HG03354 (cell line): ENCODE results near the gene ELP6.
"Not testable (repeated sequence)": the region's sequence is repeated elsewhere in the genome, so short reads cannot be mapped to it uniquely, and the experiment has no call there.

Experiments
- ATAC-seq: cut with Tn5 transposase; IDR thresholded peaks from one replicate; pipeline ENCODE4 v1.9.1; 2021; ENCODE audit warnings: mild to moderate bottlenecking; ENCODE audit not compliant: unreplicated experiment, poor library complexity, severe bottlenecking

Gene ELP6

DNA sequence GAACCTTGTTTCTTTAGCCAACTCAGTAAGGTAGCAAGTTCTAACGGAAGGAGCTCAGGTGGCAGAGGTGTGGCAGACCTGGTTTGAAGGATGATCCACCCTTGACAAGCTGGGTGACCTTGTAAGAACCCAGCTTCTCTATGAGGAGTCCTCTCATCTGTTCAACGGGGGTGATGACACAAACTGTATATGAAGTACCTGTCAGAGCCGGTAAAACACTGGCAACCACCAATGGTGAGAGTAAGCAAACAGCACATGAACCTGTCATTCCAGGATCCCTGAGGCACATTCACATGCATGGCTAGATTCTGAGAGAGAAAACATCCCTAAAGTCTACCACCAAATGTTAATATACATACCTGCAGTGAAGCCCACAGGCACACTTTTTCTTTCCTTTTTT, 40.1 kb downstream of the ELP6 start:
- ATAC-seq: no peak

DNA sequence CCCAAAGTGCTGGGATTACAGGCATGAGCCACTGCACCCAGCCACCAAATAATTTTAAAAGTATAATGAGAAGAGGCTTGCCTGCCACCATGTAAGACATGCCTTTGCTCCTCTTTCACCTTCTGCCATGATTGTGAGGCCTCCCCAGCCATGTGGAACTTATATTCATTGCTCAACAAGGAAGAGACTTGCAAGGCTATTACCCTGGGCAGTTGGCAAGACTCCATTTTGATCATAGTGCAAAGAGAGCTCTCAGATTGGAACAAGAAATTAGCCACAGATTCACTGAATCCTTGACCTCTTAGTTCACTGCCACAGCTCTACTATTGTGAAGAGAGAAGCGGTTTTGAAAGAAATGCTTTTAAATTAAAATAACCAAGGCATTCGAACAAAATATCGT, 43.9 kb downstream of the ELP6 start:
- ATAC-seq: no peak

GRCh38 chr3:47468315-47468714, 45.2 kb downstream of the ELP6 start:
- ATAC-seq: not testable (repeated sequence)

GRCh38 chr3:47464588-47464987, 48.9 kb downstream of the ELP6 start:
- ATAC-seq: no peak

DNA sequence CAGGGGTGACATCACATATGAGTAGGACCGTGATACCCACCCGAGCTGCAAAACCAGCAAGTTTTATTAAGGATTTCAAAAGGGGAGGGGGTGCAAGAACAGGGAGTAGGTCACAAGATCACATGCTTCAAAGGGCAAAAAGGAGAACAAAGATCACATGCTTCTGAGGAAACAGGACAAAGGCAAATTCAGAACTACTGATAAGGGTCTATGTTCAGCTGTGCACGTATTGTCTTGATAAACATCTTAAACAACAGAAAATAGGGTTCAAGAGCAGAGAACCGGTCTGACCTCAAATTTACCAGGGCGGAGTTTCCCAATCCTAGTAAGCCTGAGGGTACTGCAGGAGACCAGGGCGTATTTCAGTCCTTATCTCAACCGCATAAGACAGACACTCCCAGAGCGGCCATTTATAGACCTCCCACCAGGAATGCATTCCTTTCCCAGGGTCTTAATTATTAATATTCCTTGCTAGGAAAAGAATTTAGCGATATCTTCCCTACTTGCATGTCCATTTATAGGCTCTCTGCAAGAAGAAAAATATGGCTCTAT, 53.9 kb downstream of the ELP6 start:
- not testable (repeated sequence) for ATAC-seq

- ATAC-seq: no peak
These were observed 56.5 kb downstream of the ELP6 start for GRCh38 chr3:47456984-47457383.

GRCh38 chr3:47455806-47456452, 57.6 kb downstream of the ELP6 start:
- no peak for ATAC-seq

GRCh38 chr3:47452453-47453215, 60.9 kb downstream of the ELP6 start:
- ATAC-seq: no peak
